Muscle layer of duodenum (tissue), 2 donors: ENCODE measurements around the gene GGACT.

Source experiments
- H3K27ac ChIP-seq: one replicate; pipeline ENCODE4 v1.7.0; 2013; ENCODE audit warnings: mild to moderate bottlenecking, low read length
- H3K27me3 ChIP-seq: one replicate; pipeline ENCODE4 v1.7.0; 2013; ENCODE audit warnings: low read depth, mild to moderate bottlenecking, control low read depth, low read length
- H3K36me3 ChIP-seq, 2 donors: one replicate each; pipeline ENCODE4 v1.7.0; 2013; ENCODE audit warnings: low read length in 2 of 2, control low read depth in 1 of 2, mild to moderate bottlenecking in 1 of 2; ENCODE audit not compliant: insufficient read depth in 2 of 2, control insufficient read depth in 1 of 2
- H3K4me1 ChIP-seq, 2 donors: one replicate each; pipeline ENCODE4 v1.7.0; 2013; ENCODE audit warnings: low read length in 2 of 2, mild to moderate bottlenecking in 2 of 2, control low read depth in 1 of 2, moderate library complexity in 1 of 2; ENCODE audit not compliant: insufficient read depth in 2 of 2, control insufficient read depth in 1 of 2
- H3K4me3 ChIP-seq, 2 donors: one replicate each; pipeline ENCODE4 v1.7.0; 2013; ENCODE audit warnings: low read length in 2 of 2, low read depth in 1 of 2, mild to moderate bottlenecking in 1 of 2
- H3K9me3 ChIP-seq, 2 donors: one replicate each; pipeline ENCODE4 v1.7.0; 2013; ENCODE audit warnings: low read length in 2 of 2, control low read depth in 1 of 2, mild to moderate bottlenecking in 1 of 2; ENCODE audit not compliant: control insufficient read depth in 1 of 2
- donor health status: healthy.

The GGACT gene

GRCh38 chr13:100508996-100509395 is 79.6 kb downstream of the GGACT start:
- H3K4me1 ChIP-seq = no peaks in the 10 kb centered on the region
- no peaks in the 10 kb centered on the region for H3K9me3 ChIP-seq
- no peaks in the 10 kb centered on the region for H3K27me3 ChIP-seq
- H3K4me3 ChIP-seq = no peak overlapping the region
- no peak overlapping the region for H3K27ac ChIP-seq
- H3K36me3 ChIP-seq = no peaks in the 10 kb centered on the region

GRCh38 chr13:100508455-100508854 is 80.1 kb downstream of the GGACT start:
- Histone ChIP-seq H3K27me3 (no peaks in the 10 kb centered on the region), H3K4me3 (no peak overlapping the region), H3K36me3 (no peaks in the 10 kb centered on the region), H3K9me3 (no peaks in the 10 kb centered on the region), H3K4me1 (no peaks in the 10 kb centered on the region), H3K27ac (no peak overlapping the region)

GRCh38 chr13:100506600-100507422 is 81.8 kb downstream of the GGACT start:
- no peaks in the 10 kb centered on the region for H3K9me3 ChIP-seq
- no peaks in the 10 kb centered on the region for H3K4me1 ChIP-seq
- H3K4me3 ChIP-seq = no peak overlapping the region
- no peaks in the 10 kb centered on the region for H3K27me3 ChIP-seq
- H3K27ac ChIP-seq = no peak overlapping the region
- no peaks in the 10 kb centered on the region for H3K36me3 ChIP-seq

GRCh38 chr13:100506154-100506553 is 82.4 kb downstream of the GGACT start:
- Histone ChIP-seq H3K4me3 (no peak overlapping the region), H3K27me3 (no peaks in the 10 kb centered on the region), H3K36me3 (no peaks in the 10 kb centered on the region), H3K9me3 (no peaks in the 10 kb centered on the region), H3K4me1 (no peaks in the 10 kb centered on the region), H3K27ac (no peak overlapping the region)

GRCh38 chr13:100503622-100504021 is 85.0 kb downstream of the GGACT start:
- no peaks in the 10 kb centered on the region for H3K36me3 ChIP-seq
- H3K27ac ChIP-seq = no peak overlapping the region
- no peak overlapping the region for H3K4me3 ChIP-seq
- H3K27me3 ChIP-seq = no peaks in the 10 kb centered on the region
- H3K4me1 ChIP-seq = no peaks in the 10 kb centered on the region
- no peaks in the 10 kb centered on the region for H3K9me3 ChIP-seq

- H3K36me3 ChIP-seq = no peaks in the 10 kb centered on the region
- no peaks in the 10 kb centered on the region for H3K4me1 ChIP-seq
- H3K4me3 ChIP-seq = no peak overlapping the region
- no peaks in the 10 kb centered on the region for H3K27me3 ChIP-seq
- no peak overlapping the region for H3K27ac ChIP-seq
- no peaks in the 10 kb centered on the region for H3K9me3 ChIP-seq
Observed at GRCh38 chr13:100502446-100502845, 86.1 kb downstream of the GGACT start.

- no peaks in the 10 kb centered on the region for H3K36me3 ChIP-seq
- no peak overlapping the region for H3K27ac ChIP-seq
- no peaks in the 10 kb centered on the region for H3K4me1 ChIP-seq
- no peaks in the 10 kb centered on the region for H3K9me3 ChIP-seq
- H3K27me3 ChIP-seq = no peaks in the 10 kb centered on the region
- H3K4me3 ChIP-seq = no peak overlapping the region
Observed at GRCh38 chr13:100497389-100497788, 91.2 kb downstream of the GGACT start.

- H3K27me3 ChIP-seq = no peaks in the 10 kb centered on the region
- no peak overlapping the region for H3K27ac ChIP-seq
- no peaks in the 10 kb centered on the region for H3K36me3 ChIP-seq
- no peaks in the 10 kb centered on the region for H3K9me3 ChIP-seq
- no peak overlapping the region for H3K4me3 ChIP-seq
- no peaks in the 10 kb centered on the region for H3K4me1 ChIP-seq
Observed at GRCh38 chr13:100495455-100495854, 93.1 kb downstream of the GGACT start.

- H3K4me3 ChIP-seq = no peak overlapping the region
- no peaks in the 10 kb centered on the region for H3K36me3 ChIP-seq
- H3K4me1 ChIP-seq = no peaks in the 10 kb centered on the region
- no peak overlapping the region for H3K27ac ChIP-seq
- no peaks in the 10 kb centered on the region for H3K9me3 ChIP-seq
- H3K27me3 ChIP-seq = no peaks in the 10 kb centered on the region
Observed at GRCh38 chr13:100493418-100493817, 95.2 kb downstream of the GGACT start.

GRCh38 chr13:100491164-100491842 is 97.3 kb downstream of the GGACT start:
- Histone ChIP-seq H3K27ac (no peak overlapping the region), H3K4me1 (no peaks in the 10 kb centered on the region), H3K27me3 (no peaks in the 10 kb centered on the region), H3K4me3 (no peak overlapping the region), H3K9me3 (no peaks in the 10 kb centered on the region), H3K36me3 (no peaks in the 10 kb centered on the region)

GRCh38 chr13:100490692-100491091 is 97.9 kb downstream of the GGACT start:
- no peaks in the 10 kb centered on the region for H3K27me3 ChIP-seq
- no peak overlapping the region for H3K27ac ChIP-seq
- H3K4me3 ChIP-seq = no peak overlapping the region
- no peaks in the 10 kb centered on the region for H3K9me3 ChIP-seq
- H3K4me1 ChIP-seq = no peaks in the 10 kb centered on the region
- no peaks in the 10 kb centered on the region for H3K36me3 ChIP-seq
